Stimulated activated CD4-positive, alpha-beta T cell treated with anti-CD3 and anti-CD28 coated beads, Interleukin-4, amount 100 ng/mL, for 1 hour (primary cell): ENCODE results near the gene SMG6.
"Not testable (repeated sequence)": the region's sequence is repeated elsewhere in the genome, so short reads cannot be mapped to it uniquely, and the experiment has no call there.

Source experiments
- DNase-seq: peaks from one replicate; pipeline ENCODE4 v3.0.0-alpha.2; 2020

SMG6 gene

GRCh38 chr17:2303204-2304188, at the start of gene SMG6, which contains the start of gene SRR:
Gene SMG6 (minus strand): TSS chr17:2303785. CDS start chr17:2303720, 65 bp downstream.
Gene SRR (plus strand): TSS chr17:2303950. CDS start chr17:2315561, 11,611 bp downstream.
- peak; percentile 96 for DNase-seq

- DNase-seq = no peak
Measured at GRCh38 chr17:2351269-2351668, 47.7 kb upstream of the SMG6 start.

DNA sequence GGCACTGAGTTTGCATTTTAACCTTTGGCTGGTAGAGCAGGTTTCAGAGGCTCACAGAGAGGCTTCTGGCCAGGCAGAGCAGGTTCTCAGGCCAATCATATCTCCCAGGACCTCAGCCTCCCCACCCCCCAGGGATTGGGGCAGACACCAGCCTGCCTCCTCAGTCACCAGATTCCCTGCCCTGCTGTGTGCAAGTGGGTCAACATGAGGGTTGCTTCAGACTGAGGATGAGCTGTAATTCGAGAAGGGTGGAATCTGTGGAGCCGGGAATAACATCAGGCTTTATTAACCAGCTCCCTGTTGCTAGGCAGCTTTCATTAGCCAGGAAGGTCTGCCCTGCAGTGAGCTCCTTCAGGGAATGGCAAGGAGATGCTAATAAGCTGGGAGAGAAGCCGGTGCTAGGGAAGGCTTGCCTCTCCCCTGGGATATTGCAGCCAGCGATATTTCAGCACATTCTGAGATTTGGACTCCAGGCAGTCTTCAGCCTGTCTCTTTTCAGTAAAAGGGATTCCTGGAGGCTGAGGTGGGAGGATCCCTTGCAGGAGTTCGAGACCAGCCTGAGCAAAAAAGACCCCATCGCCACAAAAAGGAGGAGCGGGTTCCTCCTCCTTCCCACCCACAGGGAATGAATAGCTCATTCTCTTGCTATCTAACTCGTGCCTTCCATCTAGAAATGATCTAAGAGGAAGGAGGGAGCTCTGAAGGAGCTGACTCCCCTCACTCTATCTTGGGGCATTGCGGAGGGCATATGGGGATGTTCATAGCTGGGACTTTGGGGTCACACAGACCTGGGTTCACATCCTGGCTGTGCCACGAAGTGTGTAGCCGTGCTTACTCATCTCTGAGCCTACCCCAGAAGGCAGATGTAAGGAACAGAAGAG, 44.5 kb upstream of the SMG6 start:
- no peak for DNase-seq

GRCh38 chr17:2346475-2346874, 42.9 kb upstream of the SMG6 start:
- no peak for DNase-seq

GRCh38 chr17:2344528-2344927, 40.9 kb upstream of the SMG6 start:
- DNase-seq = no peak

GRCh38 chr17:2343421-2343820, 39.8 kb upstream of the SMG6 start:
- DNase-seq = no peak

DNA sequence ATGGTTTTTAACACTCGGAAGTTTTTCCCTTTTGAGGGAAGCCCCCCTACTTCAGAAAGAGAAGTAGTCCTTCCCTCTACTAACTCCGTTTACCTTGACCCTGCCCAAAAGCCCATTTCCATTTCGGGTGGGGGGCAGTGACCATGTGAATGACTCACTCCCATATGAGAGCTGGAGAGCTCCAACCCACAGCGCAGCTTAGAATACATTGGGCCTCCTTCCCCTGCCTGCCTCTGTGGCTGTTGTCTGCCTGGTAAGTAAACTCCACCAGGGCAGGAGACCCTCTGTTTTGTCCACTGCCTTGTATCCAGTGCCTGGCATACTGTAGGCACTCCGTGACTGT, 34.7 kb upstream of the SMG6 start:
- no peak for DNase-seq

GRCh38 chr17:2337544-2338314, 34.1 kb upstream of the SMG6 start:
- DNase-seq = peak; percentile 54

DNA sequence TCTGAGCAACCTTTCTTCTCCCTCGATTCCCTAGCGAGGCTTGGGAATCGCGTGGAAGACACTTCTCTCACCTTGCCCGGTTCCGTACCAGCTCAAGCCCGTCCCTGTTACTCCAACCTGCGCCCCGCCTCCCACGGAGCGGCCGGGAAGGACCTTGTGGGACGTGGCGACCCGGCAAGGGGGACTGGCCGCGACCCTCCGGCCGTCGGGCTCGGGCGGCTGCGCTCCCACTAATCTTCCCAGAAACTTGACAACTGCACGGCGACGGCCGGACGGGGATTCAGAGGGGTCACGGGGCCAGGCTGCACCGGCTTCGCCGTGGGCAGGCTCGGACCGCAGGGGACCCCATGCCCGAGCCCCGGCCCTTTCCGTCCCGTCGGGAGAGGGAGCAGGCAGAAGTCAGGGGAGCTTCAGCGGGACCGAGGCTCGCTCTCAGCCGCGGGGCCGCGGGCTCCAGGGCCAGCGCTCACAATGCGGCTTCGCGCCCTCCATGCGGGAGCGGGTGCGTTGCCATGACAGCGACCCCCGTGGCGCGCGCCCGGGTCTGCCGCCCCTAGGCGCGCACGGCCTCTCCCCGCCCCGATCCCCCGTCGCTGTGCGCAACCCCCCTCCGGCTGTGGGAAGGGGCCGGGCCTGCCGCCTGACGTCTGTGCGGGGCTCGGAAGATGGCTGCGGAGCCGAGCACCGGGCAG, 33.4 kb upstream of the SMG6 start, which contains the start of gene SGSM2:
Gene SGSM2 (plus strand): TSS at position 650 of the 692 bp plus-strand sequence. CDS start 188 bp downstream, outside the sequence.
- peak; percentile 76 for DNase-seq

- DNase-seq = peak; percentile 91
Measured at GRCh38 chr17:2336215-2336851, 32.7 kb upstream of the SMG6 start, which contains the start of gene TSR1. Gene TSR1 (minus strand): TSS chr17:2336457. CDS start chr17:2336427, 30 bp downstream.

DNA sequence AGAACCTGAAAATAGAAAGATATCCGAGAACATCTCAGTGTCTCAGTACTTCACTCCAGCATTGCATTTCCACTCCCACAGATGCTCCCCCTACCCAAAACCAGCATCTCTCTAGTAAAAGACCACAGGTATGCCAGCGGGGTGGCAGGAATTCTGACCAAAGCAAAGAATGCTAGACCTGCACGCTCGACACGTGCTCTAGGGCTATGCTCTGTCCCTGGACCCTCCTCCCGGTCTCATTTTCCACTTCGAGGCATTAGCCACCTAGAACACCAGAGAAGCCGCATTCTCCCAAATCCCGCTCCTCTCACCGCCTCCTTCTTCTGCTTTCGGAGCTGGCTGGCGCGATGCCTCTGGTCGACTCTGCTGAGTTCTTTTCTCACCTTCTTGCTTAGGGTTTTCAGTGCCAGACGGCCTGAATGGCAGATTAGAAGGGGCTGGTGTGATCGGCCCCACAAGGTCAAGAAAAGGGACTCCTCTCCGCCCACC, 32.2 kb upstream of the SMG6 start:
- no peak for DNase-seq

DNA sequence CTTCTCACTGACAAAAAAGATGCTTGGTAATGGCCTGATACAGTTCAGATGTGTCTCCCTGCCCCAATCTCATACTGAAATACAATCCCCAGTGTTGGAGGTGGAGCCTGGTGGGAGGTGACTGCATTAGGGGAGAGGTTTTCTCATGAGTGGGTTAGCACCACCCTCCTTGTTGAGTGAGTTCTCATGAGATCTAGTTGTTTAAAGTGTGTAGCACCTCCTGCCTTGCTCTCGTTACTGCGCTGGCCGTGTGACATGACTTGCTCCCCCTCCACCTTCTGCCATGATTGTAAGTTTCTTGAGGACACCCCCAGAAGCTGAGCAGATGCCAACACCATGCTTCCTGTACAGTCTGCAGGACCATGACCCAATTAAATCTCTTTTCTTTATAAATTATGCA, 27.7 kb upstream of the SMG6 start:
- DNase-seq = no peak

- no peak for DNase-seq
Measured at GRCh38 chr17:2323629-2324314, 20.2 kb upstream of the SMG6 start.

DNA sequence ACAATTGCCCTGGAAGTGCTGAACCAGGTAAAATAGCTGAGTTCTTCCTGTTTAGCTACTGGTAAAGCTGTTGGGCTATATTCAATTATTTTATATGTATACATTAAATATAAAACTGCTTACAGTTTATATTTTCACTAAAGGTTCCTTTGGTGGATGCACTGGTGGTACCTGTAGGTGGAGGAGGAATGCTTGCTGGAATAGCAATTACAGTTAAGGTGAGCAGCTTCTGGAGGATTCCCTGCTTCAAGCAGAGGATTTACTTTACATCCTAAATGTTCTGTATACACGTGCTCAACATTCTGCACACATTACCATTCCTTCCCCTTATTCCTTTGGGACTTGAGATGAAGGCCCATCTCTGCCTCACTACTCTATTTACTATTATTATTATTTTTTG, 17.8 kb upstream of the SMG6 start:
- DNase-seq = no peak

- DNase-seq = no peak
Measured at GRCh38 chr17:2319051-2319450, 15.5 kb upstream of the SMG6 start.

- no peak for DNase-seq
Measured at GRCh38 chr17:2317796-2318195, 14.2 kb upstream of the SMG6 start.

- not testable (repeated sequence) for DNase-seq
Measured at GRCh38 chr17:2316916-2317205, 13.3 kb upstream of the SMG6 start.

DNA sequence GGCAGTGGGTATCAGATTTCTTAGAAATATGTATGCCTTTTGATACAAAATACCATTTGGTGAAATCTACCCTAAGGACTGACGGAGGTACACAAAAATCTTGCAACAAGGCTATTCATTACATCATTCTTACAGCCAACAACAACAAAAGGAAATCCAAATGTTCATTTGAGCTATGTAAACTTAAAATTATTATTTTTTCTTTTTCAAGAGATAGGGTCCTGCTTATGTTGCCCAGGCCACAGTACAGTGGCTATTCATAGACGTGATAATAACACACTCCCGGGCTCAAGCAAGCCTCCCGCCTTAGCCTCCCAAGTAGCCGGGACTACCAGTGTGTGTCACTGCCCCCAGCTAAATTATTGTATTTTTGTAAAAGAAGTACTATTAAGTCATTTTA, 9.2 kb upstream of the SMG6 start:
- DNase-seq = no peak

- DNase-seq = no peak
Measured at GRCh38 chr17:2309338-2310154, 6.0 kb upstream of the SMG6 start.

DNA sequence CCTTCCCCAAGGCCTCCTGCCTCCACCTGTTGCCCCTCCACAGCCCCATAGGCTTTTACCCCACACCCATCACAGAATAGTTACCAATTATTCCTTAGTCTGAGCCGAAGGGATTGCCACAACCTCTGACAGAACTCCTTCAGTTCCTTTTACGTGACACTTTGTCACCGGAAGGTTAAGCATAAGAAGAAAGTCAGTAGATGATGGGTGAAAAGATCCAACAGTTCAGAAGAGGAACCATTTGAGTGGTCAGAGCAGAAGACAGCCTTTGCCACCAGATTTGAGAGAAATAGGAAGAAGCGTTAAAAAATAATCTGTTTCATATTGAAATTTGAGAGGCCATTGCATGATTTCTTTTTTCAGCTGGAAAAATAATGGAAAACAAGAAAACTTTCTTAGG, 1.3 kb upstream of the SMG6 start:
- DNase-seq = no peak
